ENCODE data around the gene TASOR.

TASOR gene

GRCh38 chr3:56684029-56684428, 964 bp upstream of the TASOR start:
- H3K4me3 ChIP-seq (ENCODE audit: low read depth, low read length): no peak overlapping the region
- TF ChIP-seq CTCF (IDR thresholded peaks at IDR 0.05; ENCODE audit: control insufficient read depth, extremely low read depth, insufficient read depth): no peak
- DNase-seq (ENCODE audit: low read depth): peak; percentile 87

- no peak for DNase-seq (ENCODE audit: low read depth)
- H3K4me3 ChIP-seq (ENCODE audit: low read depth, low read length): peak overlapping the region; percentile 57
- TF ChIP-seq CTCF (IDR thresholded peaks at IDR 0.05; ENCODE audit: control insufficient read depth, extremely low read depth, insufficient read depth): no peak
Measured at GRCh38 chr3:56682462-56683121, 473 bp downstream of the TASOR start.

GRCh38 chr3:56681984-56682461, 1.0 kb downstream of the TASOR start:
- no peak for DNase-seq (ENCODE audit: low read depth)
- TF ChIP-seq CTCF (IDR thresholded peaks at IDR 0.05; ENCODE audit: control insufficient read depth, extremely low read depth, insufficient read depth): no peak
- H3K4me3 ChIP-seq (ENCODE audit: low read depth, low read length): peak overlapping the region; percentile 57

- H3K4me3 ChIP-seq (ENCODE audit: low read depth, low read length): no peak overlapping the region
- TF ChIP-seq CTCF (IDR thresholded peaks at IDR 0.05; ENCODE audit: control insufficient read depth, extremely low read depth, insufficient read depth): no peak
- no peak for DNase-seq (ENCODE audit: low read depth)
Measured at GRCh38 chr3:56680054-56680580, 2.9 kb downstream of the TASOR start.

DNA sequence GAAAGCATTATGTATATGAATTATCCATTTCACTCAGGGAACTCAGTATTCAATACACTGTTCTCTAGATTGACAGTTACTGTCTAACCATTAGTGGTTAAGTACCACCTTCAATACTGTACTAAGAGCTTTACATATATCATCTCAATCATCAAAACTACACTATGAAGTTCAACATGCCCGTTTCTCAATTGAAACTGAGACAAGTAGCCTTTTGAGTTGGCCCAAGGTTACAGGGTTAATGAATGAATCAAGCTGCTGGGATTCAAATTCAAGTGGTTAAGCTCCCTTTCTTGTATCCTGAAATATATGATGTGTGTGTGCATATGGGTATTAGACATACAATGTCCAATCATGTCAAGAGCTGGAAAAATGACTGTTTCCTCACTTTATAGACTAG, 5.8 kb downstream of the TASOR start:
- no peak overlapping the region for H3K4me3 ChIP-seq (ENCODE audit: low read depth, low read length)
- TF ChIP-seq CTCF (IDR thresholded peaks at IDR 0.05; ENCODE audit: control insufficient read depth, extremely low read depth, insufficient read depth): no peak
- DNase-seq (ENCODE audit: low read depth): no peak

DNA sequence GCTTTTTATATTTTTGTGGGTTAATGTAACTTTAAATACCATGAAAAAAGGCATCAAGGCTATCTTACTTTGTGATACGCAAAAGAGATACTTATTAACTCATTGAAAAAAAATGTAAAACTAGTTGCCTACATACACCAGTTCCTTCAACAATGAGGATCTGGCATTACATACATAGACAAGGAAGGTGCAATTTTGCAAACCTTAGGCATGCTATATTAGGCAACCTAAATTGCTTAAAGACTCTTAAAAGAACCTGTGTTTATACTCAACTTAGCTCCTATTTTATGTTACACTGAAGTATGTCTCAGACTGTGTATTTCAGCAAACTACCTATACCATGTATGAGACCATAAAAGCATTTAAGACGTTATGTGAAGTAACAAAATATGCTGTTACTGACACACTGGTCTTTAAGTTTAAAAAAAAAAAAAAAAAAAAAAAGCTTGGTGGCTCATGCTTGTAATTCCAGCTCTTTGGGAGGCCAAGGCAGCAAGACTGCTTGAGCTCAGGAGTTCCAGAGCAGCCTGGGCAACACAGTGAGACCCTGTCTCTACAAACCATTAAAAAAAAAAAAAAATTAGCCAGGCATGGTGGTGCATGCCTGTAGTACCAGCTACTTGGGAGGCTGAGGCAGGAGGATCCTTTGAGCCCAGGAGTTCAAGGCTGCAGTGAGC, 9.1 kb downstream of the TASOR start:
- no peak for TF ChIP-seq CTCF (IDR thresholded peaks at IDR 0.05; ENCODE audit: control insufficient read depth, extremely low read depth, insufficient read depth)
- H3K4me3 ChIP-seq (ENCODE audit: low read depth, low read length): no peak overlapping the region
- DNase-seq (ENCODE audit: low read depth): no peak

Measured in LNCaP clone FGC (cell line).